Vagina (tissue), 2 donors: ENCODE measurements around the gene LCOR.

Experiments used
- POLR2A ChIP-seq, 2 donors: fragments of 450-650 bp; IDR thresholded peaks; one replicate each; pipeline ENCODE4 v1.6.1; 2017; ENCODE audit warnings: antibody characterized with exemption in 2 of 2, mild to moderate bottlenecking in 2 of 2, moderate library complexity in 2 of 2
- TF ChIP-seq, protein P1 (sequence below), 3 experiments: fragments of 450-650 bp in 2 of 3; fragments of 200-600 bp in 1 of 3; sonication (generic) in 1 of 3; IDR thresholded peaks; one replicate each; pipeline ENCODE4 v1.5.1; 2017 to 2019; ENCODE audit warnings: antibody characterized with exemption in 3 of 3, mild to moderate bottlenecking in 2 of 3, moderate library complexity in 2 of 3

DNA sequence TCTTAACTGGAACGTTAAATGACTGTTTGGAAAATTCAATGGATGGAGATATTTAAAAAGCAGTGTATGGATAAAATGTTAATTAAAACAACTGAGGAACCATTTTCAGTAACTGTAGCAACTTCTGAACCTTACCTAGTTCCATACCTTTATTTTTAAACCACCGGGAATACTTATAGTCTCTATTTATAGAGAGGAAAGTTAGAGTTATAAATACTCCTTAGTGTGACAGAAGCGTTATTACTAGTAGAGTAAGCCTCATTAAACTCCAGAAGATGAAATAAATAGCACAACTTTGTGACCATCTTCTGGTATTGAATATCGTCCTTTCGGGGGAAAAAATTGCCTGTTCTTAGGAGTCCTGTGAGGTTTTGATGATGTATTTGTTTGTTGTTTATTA, 114.9 kb downstream of the LCOR start:
- no peak for TF ChIP-seq POLR2A (IDR thresholded peaks at IDR 0.05)
- TF ChIP-seq, protein P1, sequence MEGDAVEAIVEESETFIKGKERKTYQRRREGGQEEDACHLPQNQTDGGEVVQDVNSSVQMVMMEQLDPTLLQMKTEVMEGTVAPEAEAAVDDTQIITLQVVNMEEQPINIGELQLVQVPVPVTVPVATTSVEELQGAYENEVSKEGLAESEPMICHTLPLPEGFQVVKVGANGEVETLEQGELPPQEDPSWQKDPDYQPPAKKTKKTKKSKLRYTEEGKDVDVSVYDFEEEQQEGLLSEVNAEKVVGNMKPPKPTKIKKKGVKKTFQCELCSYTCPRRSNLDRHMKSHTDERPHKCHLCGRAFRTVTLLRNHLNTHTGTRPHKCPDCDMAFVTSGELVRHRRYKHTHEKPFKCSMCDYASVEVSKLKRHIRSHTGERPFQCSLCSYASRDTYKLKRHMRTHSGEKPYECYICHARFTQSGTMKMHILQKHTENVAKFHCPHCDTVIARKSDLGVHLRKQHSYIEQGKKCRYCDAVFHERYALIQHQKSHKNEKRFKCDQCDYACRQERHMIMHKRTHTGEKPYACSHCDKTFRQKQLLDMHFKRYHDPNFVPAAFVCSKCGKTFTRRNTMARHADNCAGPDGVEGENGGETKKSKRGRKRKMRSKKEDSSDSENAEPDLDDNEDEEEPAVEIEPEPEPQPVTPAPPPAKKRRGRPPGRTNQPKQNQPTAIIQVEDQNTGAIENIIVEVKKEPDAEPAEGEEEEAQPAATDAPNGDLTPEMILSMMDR (IDR thresholded peaks at IDR 0.05) = no peak
